AG09319 (cell line): Measurements from ENCODE around the gene PGLYRP2.

ENCODE experiments used
- DNase-seq: peaks from one replicate; pipeline ENCODE4 v3.0.0-alpha.2; 2010; ENCODE audit warnings: low read depth; ENCODE audit errors: extremely low read depth
- CTCF ChIP-seq: IDR thresholded peaks from 2 replicates; pipeline ENCODE4 v1.5.1; 2011; ENCODE audit warnings: low read depth, mild to moderate bottlenecking, inconsistent platforms, low read length, moderate library complexity

Gene PGLYRP2

GRCh38 chr19:15467734-15468214 lies 11.5 kb downstream of the PGLYRP2 start:
- DNase-seq: no peak
- no peak for TF ChIP-seq CTCF

- no peak for DNase-seq
- no peak for TF ChIP-seq CTCF
Observed at GRCh38 chr19:15466851-15467733, 12.2 kb downstream of the PGLYRP2 start.

- DNase-seq: no peak
- TF ChIP-seq CTCF: no peak
Observed at GRCh38 chr19:15464394-15465385, 14.6 kb downstream of the PGLYRP2 start, which contains the start of gene RASAL3. RASAL3 (minus strand) TSS chr19:15464544; CDS start chr19:15464358, 186 bp downstream.

- DNase-seq: no peak
- no peak for TF ChIP-seq CTCF
Observed at GRCh38 chr19:15463861-15464371, 15.4 kb downstream of the PGLYRP2 start.

- TF ChIP-seq CTCF: no peak
- no peak for DNase-seq
Observed at GRCh38 chr19:15461694-15462093, 17.6 kb downstream of the PGLYRP2 start.

GRCh38 chr19:15457701-15458484 lies 21.4 kb downstream of the PGLYRP2 start:
- DNase-seq: no peak
- TF ChIP-seq CTCF: no peak
